B cell (primary cell): Measurements from ENCODE around the gene ERO1B. TPM values are rescaled to one million over a fixed set of nuclear protein-coding genes. Genes with fewer than 3 reads are reported as not detected.

Experiments used
- ATAC-seq: fragments of 200-7000 bp; cut with Tn5 transposase; one replicate; pipeline ENCODE4 v1.10.0; 2021; ENCODE audit warnings: low read depth, mild to moderate bottlenecking, moderate number of reproducible peaks, moderate library complexity
- CTCF ChIA-PET: fragments of 350-600 bp; sonication (Branson Sonifier 250); formaldehyde crosslinking; loops from one replicate; lab custom pipeline; 2021; ENCODE audit warnings: antibody characterized with exemption, inconsistent platforms; lab: Charles Lee
- POLR2A ChIA-PET: fragments of 350-600 bp; sonication (Branson Sonifier 250); formaldehyde crosslinking; loops from one replicate; lab custom pipeline; 2021; ENCODE audit warnings: antibody characterized with exemption; lab: Charles Lee
- DNase-seq: peaks from one replicate; pipeline ENCODE4 v3.0.0; 2013
- H2AFZ ChIP-seq: 2 replicates; pipeline ENCODE4 v1.6.1; 2012; ENCODE audit warnings: mild to moderate bottlenecking, low read depth, low read length; ENCODE audit not compliant: insufficient read depth, poor library complexity, severe bottlenecking
- H3K27ac ChIP-seq, 2 donors: 1 replicate in 1 of 2; 2 replicates in 1 of 2; pipeline ENCODE4 v1.5.1; 2012 to 2013; ENCODE audit warnings: low read length in 2 of 2, mild to moderate bottlenecking in 2 of 2, moderate library complexity in 1 of 2
- H3K27me3 ChIP-seq, 4 experiments: fragments of 200-600 bp in 1 of 4; sonication (generic) in 1 of 4; replicated peaks in 1 of 4; 1 replicate in 2 of 4; 2 replicates in 2 of 4; pipeline versions ENCODE4 v1.6.1 to v1.7.0; 2013 to 2016; ENCODE audit warnings: low read length in 3 of 4, mild to moderate bottlenecking in 2 of 4, mixed read lengths in 1 of 4, moderate library complexity in 1 of 4; ENCODE audit not compliant: insufficient read depth in 4 of 4, control insufficient read depth in 3 of 4; ENCODE audit errors: control extremely low read depth in 1 of 4
- H3K36me3 ChIP-seq, 2 experiments: replicated peaks in 1 of 2; 1 replicate in 1 of 2; 2 replicates in 1 of 2; pipeline versions ENCODE4 v1.6.1 to v1.7.1; 2013; ENCODE audit warnings: low read length in 1 of 2; ENCODE audit not compliant: insufficient read depth in 2 of 2, control insufficient read depth in 1 of 2; ENCODE audit errors: control extremely low read depth in 1 of 2, extremely low read depth in 1 of 2
- H3K4me1 ChIP-seq, 2 donors: fragments of 200-600 bp in 1 of 2; sonication (generic) in 1 of 2; 1 replicate in 1 of 2; 2 replicates in 1 of 2; pipeline versions ENCODE4 v1.5.1 to v1.6.1; 2013 to 2017; ENCODE audit warnings: low read length in 2 of 2; ENCODE audit not compliant: control insufficient read depth in 2 of 2, insufficient read depth in 2 of 2
- H3K4me2 ChIP-seq: replicated peaks from 2 replicates; pipeline ENCODE3; 2012; ENCODE audit warnings: mild to moderate bottlenecking, low read depth, low read length; ENCODE audit not compliant: poor library complexity, severe bottlenecking
- H3K4me3 ChIP-seq, 5 experiments: fragments of 200-600 bp in 1 of 5; sonication (generic) in 1 of 5; 1 replicate in 3 of 5; 2 replicates in 2 of 5; pipeline versions ENCODE4 v1.5.1 to v1.7.0; 2011 to 2016; ENCODE audit warnings: low read length in 4 of 5, mild to moderate bottlenecking in 4 of 5, low read depth in 2 of 5, control low read depth in 1 of 5, moderate library complexity in 1 of 5; ENCODE audit not compliant: insufficient read depth in 1 of 5; ENCODE audit errors: control extremely low read depth in 1 of 5, extremely low read depth in 1 of 5
- H3K79me2 ChIP-seq: fragments of 200-600 bp; sonication (generic); one replicate; pipeline ENCODE4 v1.6.0; 2016; ENCODE audit warnings: low read length; ENCODE audit not compliant: control insufficient read depth, insufficient read depth
- H3K9ac ChIP-seq: fragments of 200-600 bp; sonication (generic); 2 replicates; pipeline ENCODE4 v1.6.1; 2017; ENCODE audit warnings: mild to moderate bottlenecking, low read length, moderate library complexity
- H3K9me3 ChIP-seq, 3 donors: one replicate each; pipeline versions ENCODE4 v1.6.1 to v1.7.1; 2013; ENCODE audit warnings: low read length in 2 of 3; ENCODE audit not compliant: control insufficient read depth in 2 of 3, insufficient read depth in 1 of 3; ENCODE audit errors: control extremely low read depth in 1 of 3
- H4K20me1 ChIP-seq: 2 replicates; pipeline ENCODE4 v1.6.0; 2012; ENCODE audit warnings: mild to moderate bottlenecking, low read length; ENCODE audit not compliant: insufficient read depth, control insufficient read depth, poor library complexity, severe bottlenecking
- H3K27ac Mint-ChIP-seq: one replicate; pipeline ENCODE4 v1.8.0; 2021; ENCODE audit warnings: mixed read lengths
- H3K27me3 Mint-ChIP-seq: one replicate; pipeline ENCODE4 v1.8.0; 2021; ENCODE audit warnings: mixed read lengths
- H3K4me1 Mint-ChIP-seq: one replicate; pipeline ENCODE4 v1.8.0; 2021; ENCODE audit warnings: mixed read lengths
- H3K4me3 Mint-ChIP-seq: one replicate; pipeline ENCODE4 v1.8.0; 2021; ENCODE audit warnings: mixed read lengths
- H3K9me3 Mint-ChIP-seq: one replicate; pipeline ENCODE4 v1.8.0; 2022; ENCODE audit warnings: mixed read lengths; ENCODE audit not compliant: insufficient read depth
- CTCF ChIP-seq: fragments of 200-600 bp; IDR thresholded peaks from one replicate; pipeline ENCODE4 v1.8.0; 2022; ENCODE audit warnings: antibody characterized with exemption, mild to moderate bottlenecking
- EZH2 ChIP-seq: IDR thresholded peaks from 2 replicates; pipeline ENCODE4 v1.6.1; 2012; ENCODE audit warnings: borderline replicate concordance, low read depth, mild to moderate bottlenecking, moderate library complexity, low read length; ENCODE audit not compliant: insufficient read depth, poor library complexity, severe bottlenecking
- WGBS: methylation state at CpG from one replicate; pipeline ENCODE4 v1.1.5; 2013; ENCODE audit warnings: missing lambda C conversion rate; ENCODE audit not compliant: insufficient coverage; 5-methylcytosine and 5-hydroxymethylcytosine counted together
- intact Hi-C: fragments of 100-400 bp; cut with micrococcal nuclease; formaldehyde crosslinking; loops from one replicate; pipeline ENCODE4 v1.10.0; 2022
- polyA plus RNA-seq: library from polyadenylated mRNA; depleted of rRNA; stranded (reverse); fragments of >200 nt; gene quantifications from 2 replicates; pipeline ENCODE4 v1.2.3, GENCODE V29; 2012
- total RNA-seq, 2 donors: library from RNA; stranded (reverse); fragments of 120-200 nt in 1 of 2; gene quantifications; 1 replicate in 1 of 2; 2 replicates in 1 of 2; pipeline versions ENCODE4 v1.2.3 to v1.2.4, GENCODE V29; 2013 to 2022

The ERO1B gene
- total and polyA plus RNA-seq, 2 donors (not counting 1 experiment from before 2014, with no cell fraction given) = 5.1 to 25.6 TPM

GRCh38 chr1:236253918-236254637 lies 27.7 kb downstream of the ERO1B start:
- no peak for ATAC-seq
- H3K4me3 Mint-ChIP-seq = no peak overlapping the region
- peaks cover 5% of the 10 kb centered on the region for H3K9me3 Mint-ChIP-seq
- intact Hi-C loops = no loop called here
- Histone ChIP-seq H3K27me3 (no peaks in the 10 kb centered on the region), H3K4me2 (no peak overlapping the region), H2AFZ (no peak overlapping the region), H4K20me1 (peaks cover 10% of the 10 kb centered on the region), H3K9me3 (peaks cover under 1 to 20% (median 6%) of the 10 kb centered on the region in 3 donors), H3K27ac (no peak overlapping the region), H3K9ac (no peak overlapping the region), H3K4me3 (no peak overlapping the region), H3K36me3 (peaks cover 9 to 16% of the 10 kb centered on the region in 2 experiments), H3K79me2 (peaks cover 30% of the 10 kb centered on the region), H3K4me1 (no peaks in the 10 kb centered on the region)
- ChIA-PET POLR2A (no interaction called here), CTCF (no interaction called here)
- no peak for DNase-seq
- TF ChIP-seq EZH2 = no peak
- TF ChIP-seq CTCF = no peak
- WGBS = 100% methylated on average over 2 of the region's 4 CpGs
- no peaks in the 10 kb centered on the region for H3K4me1 Mint-ChIP-seq
- H3K27ac Mint-ChIP-seq = no peak overlapping the region
- no peaks in the 10 kb centered on the region for H3K27me3 Mint-ChIP-seq

- Mint-ChIP-seq H3K27me3 (no peaks in the 10 kb centered on the region), H3K9me3 (peaks cover 2% of the 10 kb centered on the region), H3K4me3 (no peak overlapping the region), H3K4me1 (no peaks in the 10 kb centered on the region), H3K27ac (no peak overlapping the region)
- no peak overlapping the region for H2AFZ ChIP-seq
- no peaks in the 10 kb centered on the region for H3K4me1 ChIP-seq
- CTCF ChIA-PET = interaction anchor here (0.6 kb wide), 1 partner anchor 140 kb away, joined by 3 read pairs; no protein-coding TSS in a partner anchor
- H3K36me3 ChIP-seq = peaks cover 9 to 16% of the 10 kb centered on the region in 2 experiments
- peaks cover 0 to 11% (median 0%) of the 10 kb centered on the region in 3 donors for H3K9me3 ChIP-seq
- POLR2A ChIA-PET = no interaction called here
- peaks cover 30% of the 10 kb centered on the region for H3K79me2 ChIP-seq
- no peak overlapping the region for H3K9ac ChIP-seq
- H3K4me2 ChIP-seq = no peak overlapping the region
- TF ChIP-seq CTCF = no peak
- TF ChIP-seq EZH2 = no peak
- WGBS = no CpG with 5 or more reads among the region's 1 CpG
- H3K27me3 ChIP-seq = no peaks in the 10 kb centered on the region
- H4K20me1 ChIP-seq = peaks cover 10% of the 10 kb centered on the region
- ATAC-seq = no peak
- DNase-seq = no peak
- intact Hi-C loops = no loop called here
- no peak overlapping the region for H3K27ac ChIP-seq
- no peak overlapping the region for H3K4me3 ChIP-seq
These were observed 28.6 kb downstream of the ERO1B start for GRCh38 chr1:236253119-236253518.
